IMR-90 (cell line): ENCODE results near the gene BTAF1. TPM values are rescaled to one million over a fixed set of nuclear protein-coding genes. Genes with fewer than 3 reads are reported as not detected.
A peak's percentile ranks its signal among the peaks of the same experiment; 100 is the strongest.

Source experiments
- ATAC-seq: fragments of 200-7000 bp; cut with Tn5 transposase; 2 replicates; pipeline ENCODE4 v1.9.1; 2020; ENCODE audit warnings: low read depth, mild to moderate bottlenecking, moderate library complexity
- BruUV-seq: library from RNA; stranded (reverse); fragments of 400-500 nt; replicated peaks from 2 replicates; lab custom pipeline; 2021; lab: Mats Ljungman, UMichigan
- CTCF ChIA-PET: fragments of 300-600 bp; formaldehyde crosslinking; extraction: SDS; loops from one replicate; lab custom pipeline; 2021; ENCODE audit warnings: antibody characterized with exemption; lab: Yijun Ruan, JAX
- POLR2A ChIA-PET: fragments of 300-600 bp; sonication (Branson Sonifier 250); formaldehyde crosslinking; loops from one replicate; lab custom pipeline; 2022; ENCODE audit warnings: antibody characterized with exemption; ENCODE audit not compliant: unreplicated experiment; lab: Charles Lee
- DNase-seq: peaks from one replicate; pipeline ENCODE4 v3.0.0; 2013
- H2AFZ ChIP-seq: replicated peaks from 2 replicates; pipeline ENCODE3; 2013; ENCODE audit warnings: low read length, mild to moderate bottlenecking; ENCODE audit not compliant: poor library complexity
- H2AK5ac ChIP-seq: 2 replicates; pipeline ENCODE4 v1.6.1; 2013; ENCODE audit warnings: low read depth, low read length, inconsistent platforms
- H2AK9ac ChIP-seq: replicated peaks from 2 replicates; pipeline ENCODE3; 2013; ENCODE audit warnings: mild to moderate bottlenecking, low read depth, low read length, moderate library complexity; ENCODE audit not compliant: poor library complexity
- H2BK120ac ChIP-seq: 2 replicates; pipeline ENCODE4 v1.6.1; 2013; ENCODE audit warnings: low read depth, low read length, inconsistent platforms
- H2BK15ac ChIP-seq: 3 replicates; pipeline ENCODE4 v1.6.1; 2013; ENCODE audit warnings: low read depth, low read length, inconsistent platforms
- H2BK20ac ChIP-seq: 2 replicates; pipeline ENCODE4 v1.6.1; 2013; ENCODE audit warnings: low read depth, mild to moderate bottlenecking, inconsistent platforms, low read length, moderate library complexity
- H2BK5ac ChIP-seq: 2 replicates; pipeline ENCODE4 v1.6.1; 2013; ENCODE audit warnings: mild to moderate bottlenecking, low read depth, low read length, inconsistent platforms; ENCODE audit not compliant: poor library complexity, severe bottlenecking
- H3K14ac ChIP-seq: replicated peaks from 2 replicates; pipeline ENCODE4 v1.6.1; 2013; ENCODE audit warnings: low read depth, low read length, inconsistent platforms
- H3K18ac ChIP-seq: 2 replicates; pipeline ENCODE4 v1.6.1; 2013; ENCODE audit warnings: low read depth, low read length, control low read depth
- H3K23ac ChIP-seq: 2 replicates; pipeline ENCODE4 v1.6.1; 2013; ENCODE audit warnings: low read depth, low read length, inconsistent platforms
- H3K27ac ChIP-seq: 2 replicates; pipeline ENCODE4 v1.5.1; 2013; ENCODE audit warnings: mild to moderate bottlenecking, control low read depth, low read length; ENCODE audit not compliant: insufficient read depth
- H3K27me3 ChIP-seq: 2 replicates; pipeline ENCODE4 v1.6.1; 2013; ENCODE audit warnings: low read length; ENCODE audit not compliant: control insufficient read depth, insufficient read depth
- H3K36me3 ChIP-seq: 2 replicates; pipeline ENCODE4 v1.6.1; 2013; ENCODE audit warnings: low read length, mixed read lengths; ENCODE audit not compliant: control insufficient read depth, insufficient read depth
- H3K4ac ChIP-seq: 2 replicates; pipeline ENCODE4 v1.6.1; 2013; ENCODE audit warnings: low read depth, low read length, inconsistent platforms
- H3K4me1 ChIP-seq: 2 replicates; pipeline ENCODE4 v1.6.1; 2013; ENCODE audit warnings: low read length, mixed read lengths; ENCODE audit not compliant: control insufficient read depth, insufficient read depth
- H3K4me2 ChIP-seq: 2 replicates; pipeline ENCODE4 v1.6.1; 2013; ENCODE audit warnings: low read depth, mild to moderate bottlenecking, control low read depth, low read length, moderate library complexity
- H3K4me3 ChIP-seq: 2 replicates; pipeline ENCODE4 v1.5.1; 2013; ENCODE audit warnings: low read depth, mild to moderate bottlenecking, control low read depth, low read length, moderate library complexity; ENCODE audit not compliant: insufficient read depth
- H3K56ac ChIP-seq: 2 replicates; pipeline ENCODE4 v1.6.1; 2013; ENCODE audit warnings: low read length, inconsistent platforms; ENCODE audit not compliant: insufficient read depth; ENCODE audit errors: extremely low read depth
- H3K79me1 ChIP-seq, 2 experiments: 2 replicates each; pipeline ENCODE4 v1.6.1; 2013; ENCODE audit warnings: low read length in 2 of 2, inconsistent platforms in 1 of 2, low read depth in 1 of 2
- H3K9ac ChIP-seq: 2 replicates; pipeline ENCODE4 v1.6.1; 2013; ENCODE audit warnings: low read depth, low read length, control low read depth
- H3K9me1 ChIP-seq: 2 replicates; pipeline ENCODE4 v1.6.1; 2013; ENCODE audit warnings: low read length, inconsistent platforms; ENCODE audit not compliant: insufficient read depth
- H3K9me3 ChIP-seq: 2 replicates; pipeline ENCODE4 v1.6.1; 2013; ENCODE audit warnings: low read length; ENCODE audit not compliant: control insufficient read depth, insufficient read depth
- H4K20me1 ChIP-seq: 2 replicates; pipeline ENCODE4 v1.6.1; 2013; ENCODE audit warnings: low read length, inconsistent platforms; ENCODE audit not compliant: insufficient read depth
- H4K5ac ChIP-seq: 2 replicates; pipeline ENCODE4 v1.6.1; 2013; ENCODE audit warnings: mild to moderate bottlenecking, low read depth, low read length, control low read depth
- H4K8ac ChIP-seq, 2 experiments: 2 replicates each; pipeline ENCODE4 v1.6.1; 2013; ENCODE audit warnings: low read depth in 2 of 2, low read length in 2 of 2, control low read depth in 1 of 2, inconsistent platforms in 1 of 2
- H4K91ac ChIP-seq: 2 replicates; pipeline ENCODE4 v1.6.1; 2013; ENCODE audit warnings: low read depth, low read length, inconsistent platforms; ENCODE audit not compliant: insufficient read depth
- BHLHE40 ChIP-seq: fragments of 150-350 bp; IDR thresholded peaks from 2 replicates; pipeline ENCODE4 v1.6.1; 2016; ENCODE audit warnings: mild to moderate bottlenecking, low read depth, low read length
- CHD1 ChIP-seq: IDR thresholded peaks from 2 replicates; pipeline ENCODE4 v1.6.1; 2012; ENCODE audit warnings: low read depth, low read length, improper control_type of control experiment
- FOS ChIP-seq: fragments of 150-350 bp; IDR thresholded peaks from 2 replicates; pipeline ENCODE4 v1.6.1; 2016; ENCODE audit warnings: low read depth, low read length
- MAZ ChIP-seq: IDR thresholded peaks from 2 replicates; pipeline ENCODE4 v1.6.1; 2012; ENCODE audit warnings: low read depth, mild to moderate bottlenecking, low read length, improper control_type of control experiment, moderate library complexity, borderline replicate concordance
- MXI1 ChIP-seq: IDR thresholded peaks from 2 replicates; pipeline ENCODE4 v1.6.1; 2012; ENCODE audit warnings: low read depth, mild to moderate bottlenecking, low read length, moderate library complexity, borderline replicate concordance
- RCOR1 ChIP-seq: IDR thresholded peaks from 2 replicates; pipeline ENCODE4 v1.6.1; 2012; ENCODE audit warnings: mild to moderate bottlenecking, low read length, improper control_type of control experiment; ENCODE audit not compliant: insufficient replicate concordance
- SMC3 ChIP-seq: fragments of 150-350 bp; IDR thresholded peaks from 2 replicates; pipeline ENCODE4 v1.6.1; 2016; ENCODE audit warnings: low read depth, mild to moderate bottlenecking, antibody characterized with exemption, low read length, moderate library complexity
- WGBS, 2 experiments: methylation state at CpG; one replicate each; pipeline versions ENCODE4 v1.1.5 to v1.1.7; 2013; ENCODE audit warnings: missing lambda C conversion rate in 2 of 2; ENCODE audit not compliant: insufficient read length in 1 of 2; ENCODE audit errors: extremely low coverage in 2 of 2; 5-methylcytosine and 5-hydroxymethylcytosine counted together
- dilution Hi-C: fragments of 300-500 bp; cut with HindIII; formaldehyde crosslinking; loops from one replicate; pipeline ENCODE4 v1.14.3; 2018; ENCODE audit warnings: low sequenced_read_pairs; ENCODE audit not compliant: unreplicated experiment
- in situ Hi-C: fragments of 300-500 bp; cut with MboI; formaldehyde crosslinking; loops from 3 replicates; pipeline ENCODE4 v1.14.3; 2019; ENCODE audit warnings: low sequenced_read_pairs, inconsistent platforms, mixed read lengths
- intact Hi-C: fragments of 100-400 bp; cut with micrococcal nuclease; formaldehyde crosslinking; loops from 2 replicates; pipeline ENCODE4 v1.10.0; 2022
- polyA plus RNA-seq, 3 experiments: library from polyadenylated mRNA; depleted of rRNA; stranded (reverse); fragments of >200 nt; gene quantifications; 2 replicates each; pipeline ENCODE4 v1.2.3, GENCODE V29; 2012; ENCODE audit warnings: low replicate concordance in 1 of 3
- total RNA-seq: library from RNA; depleted of rRNA; stranded (reverse); fragments of >200 nt; gene quantifications from 2 replicates; pipeline ENCODE4 v1.2.3, GENCODE V29; 2012
- TF ChIP-seq, protein P1 (sequence below): fragments of 150-350 bp; IDR thresholded peaks from 2 replicates; pipeline ENCODE4 v1.6.1; 2017; ENCODE audit warnings: mild to moderate bottlenecking, antibody characterized with exemption, low read length, low read depth
- TF ChIP-seq, protein P2 (sequence below): fragments of 150-350 bp; IDR thresholded peaks from 2 replicates; pipeline ENCODE4 v1.6.1; 2016; ENCODE audit warnings: low read depth, mild to moderate bottlenecking, low read length, moderate library complexity, borderline replicate concordance
- TF ChIP-seq, protein P3 (sequence below): conservative IDR thresholded peaks from 2 replicates; pipeline ENCODE4 v1.5.1; 2012; ENCODE audit warnings: mild to moderate bottlenecking, low read depth, low read length, improper control_type of control experiment

BTAF1 gene
- total and polyA plus RNA-seq, 2 of the 4 experiments (the other 2 are of a cell fraction), result 15.0 to 42.3 TPM

DNA sequence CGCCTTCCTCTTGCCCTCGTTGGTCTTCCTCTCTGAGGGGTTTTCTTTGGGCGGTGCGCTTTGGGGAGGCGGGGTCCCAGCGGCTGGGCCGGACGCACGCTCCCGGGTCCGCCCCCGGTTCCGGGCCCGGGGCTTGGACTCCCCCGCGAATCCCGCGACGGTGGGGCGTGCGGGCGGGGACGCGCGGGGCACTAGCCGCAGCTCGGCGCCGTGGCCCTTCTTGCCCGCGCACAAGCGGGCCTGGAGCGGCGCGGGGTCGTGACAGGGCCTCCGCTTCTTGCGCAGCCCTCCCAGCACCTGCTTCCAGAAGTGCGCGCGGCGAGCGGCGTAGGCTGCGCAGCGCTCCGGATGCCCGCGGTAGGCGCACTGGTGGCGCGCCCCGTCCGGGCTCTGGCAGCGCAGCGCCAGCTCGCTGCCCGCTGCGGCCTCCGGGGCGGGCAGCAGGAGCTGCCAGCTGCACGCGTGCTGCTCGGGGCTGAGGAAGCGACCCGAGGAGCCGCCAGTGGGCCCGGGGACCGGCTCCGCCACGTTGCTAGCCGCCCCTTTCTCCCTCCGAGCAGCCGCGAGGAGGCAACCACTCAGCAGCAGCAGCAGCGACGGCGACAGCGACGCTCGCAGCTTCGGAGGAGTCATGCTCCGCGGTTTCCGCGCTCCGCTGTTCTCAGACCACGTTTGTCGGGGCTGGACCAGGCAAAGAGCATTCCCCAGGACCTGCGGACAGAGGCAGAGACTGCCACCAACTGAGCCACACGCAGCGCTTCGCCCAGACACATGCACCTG lies 15.0 kb upstream of the BTAF1 start:
- H3K9me1 ChIP-seq, result no peaks in the 10 kb centered on the region
- H3K27me3 ChIP-seq, result no peaks in the 10 kb centered on the region
- peak; percentile 67 for DNase-seq
- TF ChIP-seq SMC3 (no peak), CHD1 (no peak), BHLHE40 (peak; percentile 11; the same call in 1 of the 2 replicates), MAZ (no peak), FOS (no peak), MXI1 (no peak), RCOR1 (peak; percentile 18)
- TF ChIP-seq, protein P1, sequence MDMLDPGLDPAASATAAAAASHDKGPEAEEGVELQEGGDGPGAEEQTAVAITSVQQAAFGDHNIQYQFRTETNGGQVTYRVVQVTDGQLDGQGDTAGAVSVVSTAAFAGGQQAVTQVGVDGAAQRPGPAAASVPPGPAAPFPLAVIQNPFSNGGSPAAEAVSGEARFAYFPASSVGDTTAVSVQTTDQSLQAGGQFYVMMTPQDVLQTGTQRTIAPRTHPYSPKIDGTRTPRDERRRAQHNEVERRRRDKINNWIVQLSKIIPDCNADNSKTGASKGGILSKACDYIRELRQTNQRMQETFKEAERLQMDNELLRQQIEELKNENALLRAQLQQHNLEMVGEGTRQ, result no peak
- TF ChIP-seq, protein P2, sequence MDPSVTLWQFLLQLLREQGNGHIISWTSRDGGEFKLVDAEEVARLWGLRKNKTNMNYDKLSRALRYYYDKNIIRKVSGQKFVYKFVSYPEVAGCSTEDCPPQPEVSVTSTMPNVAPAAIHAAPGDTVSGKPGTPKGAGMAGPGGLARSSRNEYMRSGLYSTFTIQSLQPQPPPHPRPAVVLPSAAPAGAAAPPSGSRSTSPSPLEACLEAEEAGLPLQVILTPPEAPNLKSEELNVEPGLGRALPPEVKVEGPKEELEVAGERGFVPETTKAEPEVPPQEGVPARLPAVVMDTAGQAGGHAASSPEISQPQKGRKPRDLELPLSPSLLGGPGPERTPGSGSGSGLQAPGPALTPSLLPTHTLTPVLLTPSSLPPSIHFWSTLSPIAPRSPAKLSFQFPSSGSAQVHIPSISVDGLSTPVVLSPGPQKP, result no peak
- TF ChIP-seq, protein P3, sequence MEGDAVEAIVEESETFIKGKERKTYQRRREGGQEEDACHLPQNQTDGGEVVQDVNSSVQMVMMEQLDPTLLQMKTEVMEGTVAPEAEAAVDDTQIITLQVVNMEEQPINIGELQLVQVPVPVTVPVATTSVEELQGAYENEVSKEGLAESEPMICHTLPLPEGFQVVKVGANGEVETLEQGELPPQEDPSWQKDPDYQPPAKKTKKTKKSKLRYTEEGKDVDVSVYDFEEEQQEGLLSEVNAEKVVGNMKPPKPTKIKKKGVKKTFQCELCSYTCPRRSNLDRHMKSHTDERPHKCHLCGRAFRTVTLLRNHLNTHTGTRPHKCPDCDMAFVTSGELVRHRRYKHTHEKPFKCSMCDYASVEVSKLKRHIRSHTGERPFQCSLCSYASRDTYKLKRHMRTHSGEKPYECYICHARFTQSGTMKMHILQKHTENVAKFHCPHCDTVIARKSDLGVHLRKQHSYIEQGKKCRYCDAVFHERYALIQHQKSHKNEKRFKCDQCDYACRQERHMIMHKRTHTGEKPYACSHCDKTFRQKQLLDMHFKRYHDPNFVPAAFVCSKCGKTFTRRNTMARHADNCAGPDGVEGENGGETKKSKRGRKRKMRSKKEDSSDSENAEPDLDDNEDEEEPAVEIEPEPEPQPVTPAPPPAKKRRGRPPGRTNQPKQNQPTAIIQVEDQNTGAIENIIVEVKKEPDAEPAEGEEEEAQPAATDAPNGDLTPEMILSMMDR, result peak; percentile 38
- H2AK9ac ChIP-seq, result peak overlapping the region; percentile 8
- peak; percentile 91 for ATAC-seq
- H4K20me1 ChIP-seq, result no peaks in the 10 kb centered on the region
- CTCF ChIA-PET, result no interaction called here
- peaks cover 7 to 9% of the 10 kb centered on the region in 2 experiments; a peak in 2 of 4 replicates for H3K79me1 ChIP-seq
- peak overlapping the region; percentile 95 for H3K4me2 ChIP-seq
- POLR2A ChIA-PET, result interaction anchor here (1.2 kb wide), 1 partner anchor 15 kb away, joined by 4 read pairs; the partner anchor contains the start of gene BTAF1
- dilution Hi-C loops (no loop called here), intact Hi-C loops (loop anchor here (1.0 to 5.0 kb wide), 3 partner anchors 44 to 1036 kb away; partner anchors contain the start of gene RPP30), in situ Hi-C loops (loop anchor here (25.0 kb wide), 2 partner anchors 521 to 996 kb away; partner anchors contain the start of gene ANKRD1)
- H3K4me1 ChIP-seq, result no peaks in the 10 kb centered on the region
- 0 out of 2 replicates have a peak overlapping the region, but pooled peaks have one; percentile 7 for H2AK5ac ChIP-seq
- H3K9ac ChIP-seq, result peak overlapping the region; percentile 49
- no peak overlapping the region for H2BK20ac ChIP-seq
- peak overlapping the region; percentile 24; the same call in 1 of the 2 replicates for H3K27ac ChIP-seq
- H2BK15ac ChIP-seq, result no peak overlapping the region
- H3K4me3 ChIP-seq, result peak overlapping the region; percentile 72
- H3K4ac ChIP-seq, result peak overlapping the region; percentile 68
- no TSS peak for BruUV-seq
- peak overlapping the region; percentile 42; the same call in 1 of the 2 replicates for H3K23ac ChIP-seq
- H2BK120ac ChIP-seq, result no peak overlapping the region
- H4K5ac ChIP-seq, result peak overlapping the region; percentile 16
- no peak overlapping the region for H3K18ac ChIP-seq
- peak overlapping the region; percentile 63 to 80; a peak in 2 of 4 replicates for H4K8ac ChIP-seq
- H3K9me3 ChIP-seq, result no peaks in the 10 kb centered on the region
- peak overlapping the region; percentile 36; the same call in 1 of the 2 replicates for H4K91ac ChIP-seq
- peak overlapping the region; percentile 85 for H2AFZ ChIP-seq
- peak overlapping the region; percentile 53; the same call in 1 of the 2 replicates for H3K14ac ChIP-seq
- WGBS, 2 experiments, result 0% methylated on average over 51 of the region's 93 CpGs; no CpG with 5 or more reads in 1 of the 2 experiments
- H2BK5ac ChIP-seq, result no peak overlapping the region
- no peak overlapping the region for H3K56ac ChIP-seq
- H3K36me3 ChIP-seq, result no peaks in the 10 kb centered on the region
